SKM-1 (cell line): ENCODE data around the gene AREL1.
"Not testable (repeated sequence)": the region's sequence is repeated elsewhere in the genome, so short reads cannot be mapped to it uniquely, and the experiment has no call there.

Experiments used
- DNase-seq: peaks from one replicate; lab custom pipeline; 2025; ENCODE audit not compliant: unreplicated experiment; lab: John Stamatoyannopoulos, UW

The AREL1 gene

GRCh38 chr14:74712499-74713394, at the start of gene AREL1, which contains the start of gene FCF1:
Gene AREL1, minus strand, starts transcription at chr14:74713080. Its CDS starts 27,465 bp downstream, at chr14:74685615.
Gene FCF1, plus strand, starts transcription at chr14:74713144. Its CDS starts 54 bp downstream, at chr14:74713198.
- DNase-seq = no peak

- not testable (repeated sequence) for DNase-seq
Measured at GRCh38 chr14:74758505-74758904, 45.6 kb upstream of the AREL1 start.

GRCh38 chr14:74756326-74756725, 43.4 kb upstream of the AREL1 start:
- no peak for DNase-seq

GRCh38 chr14:74754899-74755298, 42.0 kb upstream of the AREL1 start:
- no peak for DNase-seq

- no peak for DNase-seq
Measured at GRCh38 chr14:74754157-74754556, 41.3 kb upstream of the AREL1 start.

- DNase-seq = no peak
Measured at GRCh38 chr14:74747237-74747636, 34.4 kb upstream of the AREL1 start.

- DNase-seq = no peak
Measured at GRCh38 chr14:74739293-74740030, 26.6 kb upstream of the AREL1 start.

- DNase-seq = no peak
Measured at GRCh38 chr14:74737753-74738325, 25.0 kb upstream of the AREL1 start.

GRCh38 chr14:74735125-74735524, 22.2 kb upstream of the AREL1 start:
- no peak for DNase-seq

- DNase-seq = no peak
Measured at GRCh38 chr14:74733221-74733620, 20.3 kb upstream of the AREL1 start.

- no peak for DNase-seq
Measured at GRCh38 chr14:74732387-74732786, 19.5 kb upstream of the AREL1 start.

GRCh38 chr14:74723134-74723533, 10.3 kb upstream of the AREL1 start:
- no peak for DNase-seq

- DNase-seq = no peak
Measured at GRCh38 chr14:74720526-74720925, 7.6 kb upstream of the AREL1 start.

- DNase-seq = no peak
Measured at GRCh38 chr14:74713395-74713735, 485 bp upstream of the AREL1 start.

- no peak for DNase-seq
Measured at GRCh38 chr14:74711651-74712050, 1.2 kb downstream of the AREL1 start.

GRCh38 chr14:74710480-74710879, 2.4 kb downstream of the AREL1 start:
- DNase-seq = no peak

- no peak for DNase-seq
Measured at GRCh38 chr14:74705613-74706500, 7.0 kb downstream of the AREL1 start.

- DNase-seq = no peak
Measured at GRCh38 chr14:74704656-74705055, 8.2 kb downstream of the AREL1 start.

- DNase-seq = no peak
Measured at GRCh38 chr14:74703043-74703442, 9.8 kb downstream of the AREL1 start.

GRCh38 chr14:74702293-74702692, 10.6 kb downstream of the AREL1 start:
- DNase-seq = no peak

- peak; percentile 6 for DNase-seq
Measured at GRCh38 chr14:74698465-74698864, 14.4 kb downstream of the AREL1 start.
